ENCODE data around the gene PLPP3. TPM values are rescaled to one million over a fixed set of nuclear protein-coding genes. Genes with fewer than 3 reads are reported as not detected.

The PLPP3 gene
- total and polyA plus RNA-seq, 2 of the 8 experiments (the other 6 are each of a cell fraction or from before 2014, with no cell fraction given): 33.2 to 42.0 TPM

DNA sequence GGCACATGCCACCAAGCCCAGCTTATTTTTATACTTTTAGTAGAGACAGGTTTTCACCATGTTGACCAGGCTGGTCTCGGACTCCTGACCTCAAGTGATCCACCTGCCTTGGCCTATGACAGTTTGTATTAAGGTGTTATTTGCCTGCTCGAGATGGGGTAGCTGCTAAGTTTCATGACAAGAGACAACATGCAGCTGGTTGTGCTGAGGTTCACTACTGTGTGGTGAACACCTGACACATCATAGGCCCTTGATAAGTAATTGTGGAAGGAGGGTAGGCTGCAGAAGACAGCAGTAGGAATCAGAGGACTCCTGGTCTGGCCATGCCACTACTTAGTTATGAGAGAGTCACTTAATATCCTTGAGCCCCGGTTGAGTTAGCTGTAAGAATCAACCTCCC lies 46.2 kb downstream of the PLPP3 start (continued):
- no peak for TF ChIP-seq EZH2 (IDR thresholded peaks at IDR 0.05; ENCODE audit: low read depth, low read length, severe bottlenecking)
- no peak for TF ChIP-seq KDM5A (IDR thresholded peaks at IDR 0.05; ENCODE audit: low read length)
- TF ChIP-seq SIX5 (IDR thresholded peaks at IDR 0.05; ENCODE audit: low read depth, low read length): no peak
- TF ChIP-seq JUND (IDR thresholded peaks at IDR 0.05; ENCODE audit: low read length): no peak
- TF ChIP-seq CTBP2 (IDR thresholded peaks at IDR 0.05; ENCODE audit: borderline replicate concordance, insufficient read depth, insufficient read length, low read length): no peak
- no peak for TF ChIP-seq RXRA (IDR thresholded peaks at IDR 0.05; ENCODE audit: insufficient read depth, low read depth, low read length)
- TF ChIP-seq SAP30 (IDR thresholded peaks at IDR 0.05; ENCODE audit: insufficient read depth, insufficient replicate concordance, low read length): no peak

Data from H1 (cell line).